ENCODE measurements around the gene TMEM167A. TPM values are rescaled to one million over a fixed set of nuclear protein-coding genes. Genes with fewer than 3 reads are reported as not detected.
"Not testable (repeated sequence)": the region's sequence is repeated elsewhere in the genome, so short reads cannot be mapped to it uniquely, and the experiment has no call there.

Gene TMEM167A
- total and polyA plus RNA-seq, 4 donors, result 80.1 to 137 (median 118) TPM

- no peaks in the 10 kb centered on the region for H3K4me1 ChIP-seq (ENCODE audit: control insufficient read depth, insufficient read depth, low read length)
- no CpG with 5 or more reads among the region's 2 CpGs for WGBS (ENCODE audit: insufficient coverage)
- no peaks in the 10 kb centered on the region for H3K36me3 ChIP-seq (ENCODE audit: control insufficient read depth, insufficient read depth, low read length)
- H3K27ac ChIP-seq (ENCODE audit: low read depth, low read length), result no peak overlapping the region
- H3K27me3 ChIP-seq (ENCODE audit: control insufficient read depth, insufficient read depth, low read length), result no peaks in the 10 kb centered on the region
- H3K4me3 ChIP-seq (ENCODE audit: low read depth, low read length), result no peak overlapping the region
- no peak for DNase-seq (ENCODE audit: low read depth in 4 of 6, low spot score in 6 of 6)
- H3K9me3 ChIP-seq (ENCODE audit: control insufficient read depth, insufficient read depth, low read length), result no peaks in the 10 kb centered on the region
These were observed 7.9 kb downstream of the TMEM167A start for GRCh38 chr5:83069096-83069799.

- H3K4me3 ChIP-seq (ENCODE audit: low read depth, low read length); H3K9me3 ChIP-seq (ENCODE audit: control insufficient read depth, insufficient read depth, low read length); H3K27me3 ChIP-seq (ENCODE audit: control insufficient read depth, insufficient read depth, low read length); H3K27ac ChIP-seq (ENCODE audit: low read depth, low read length); H3K4me1 ChIP-seq (ENCODE audit: control insufficient read depth, insufficient read depth, low read length); DNase-seq (ENCODE audit: low read depth in 4 of 6, low spot score in 6 of 6); H3K36me3 ChIP-seq (ENCODE audit: control insufficient read depth, insufficient read depth, low read length): not testable (repeated sequence)
- WGBS (ENCODE audit: insufficient coverage), result 100% methylated on average over 2 of the region's 4 CpGs
These were observed 9.8 kb downstream of the TMEM167A start for GRCh38 chr5:83067377-83067776.

GRCh38 chr5:83066548-83067110 lies 10.6 kb downstream of the TMEM167A start:
- WGBS (ENCODE audit: insufficient coverage), result 45% methylated on average over 2 of the region's 3 CpGs
- Histone ChIP-seq H3K27me3 (ENCODE audit: control insufficient read depth, insufficient read depth, low read length) (no peaks in the 10 kb centered on the region), H3K4me3 (ENCODE audit: low read depth, low read length) (no peak overlapping the region), H3K36me3 (ENCODE audit: control insufficient read depth, insufficient read depth, low read length) (no peaks in the 10 kb centered on the region), H3K27ac (ENCODE audit: low read depth, low read length) (no peak overlapping the region), H3K9me3 (ENCODE audit: control insufficient read depth, insufficient read depth, low read length) (no peaks in the 10 kb centered on the region), H3K4me1 (ENCODE audit: control insufficient read depth, insufficient read depth, low read length) (no peaks in the 10 kb centered on the region)
- no peak for DNase-seq (ENCODE audit: low read depth in 4 of 6, low spot score in 6 of 6)

- Histone ChIP-seq H3K9me3 (ENCODE audit: control insufficient read depth, insufficient read depth, low read length) (no peaks in the 10 kb centered on the region), H3K4me1 (ENCODE audit: control insufficient read depth, insufficient read depth, low read length) (no peaks in the 10 kb centered on the region), H3K27ac (ENCODE audit: low read depth, low read length) (no peak overlapping the region), H3K4me3 (ENCODE audit: low read depth, low read length) (no peak overlapping the region), H3K36me3 (ENCODE audit: control insufficient read depth, insufficient read depth, low read length) (peaks cover 3% of the 10 kb centered on the region), H3K27me3 (ENCODE audit: control insufficient read depth, insufficient read depth, low read length) (no peaks in the 10 kb centered on the region)
- no CpG with 5 or more reads among the region's 2 CpGs for WGBS (ENCODE audit: insufficient coverage)
- DNase-seq (ENCODE audit: low read depth in 4 of 6, low spot score in 6 of 6), result no peak
These were observed 17.9 kb downstream of the TMEM167A start for GRCh38 chr5:83059341-83059740.

GRCh38 chr5:83058726-83059125 lies 18.5 kb downstream of the TMEM167A start:
- DNase-seq (ENCODE audit: low read depth in 4 of 6, low spot score in 6 of 6), result peak in 1 of 6 donors; percentile 46
- H3K27ac ChIP-seq (ENCODE audit: low read depth, low read length), result no peak overlapping the region
- peaks cover 3% of the 10 kb centered on the region for H3K36me3 ChIP-seq (ENCODE audit: control insufficient read depth, insufficient read depth, low read length)
- H3K27me3 ChIP-seq (ENCODE audit: control insufficient read depth, insufficient read depth, low read length), result no peaks in the 10 kb centered on the region
- no peak overlapping the region for H3K4me3 ChIP-seq (ENCODE audit: low read depth, low read length)
- H3K9me3 ChIP-seq (ENCODE audit: control insufficient read depth, insufficient read depth, low read length), result no peaks in the 10 kb centered on the region
- no peaks in the 10 kb centered on the region for H3K4me1 ChIP-seq (ENCODE audit: control insufficient read depth, insufficient read depth, low read length)

GRCh38 chr5:83055166-83055565 lies 22.0 kb downstream of the TMEM167A start:
- H3K36me3 ChIP-seq (ENCODE audit: control insufficient read depth, insufficient read depth, low read length), result no peaks in the 10 kb centered on the region
- H3K27ac ChIP-seq (ENCODE audit: low read depth, low read length), result no peak overlapping the region
- no peak for DNase-seq (ENCODE audit: low read depth in 4 of 6, low spot score in 6 of 6)
- no peaks in the 10 kb centered on the region for H3K27me3 ChIP-seq (ENCODE audit: control insufficient read depth, insufficient read depth, low read length)
- no peaks in the 10 kb centered on the region for H3K9me3 ChIP-seq (ENCODE audit: control insufficient read depth, insufficient read depth, low read length)
- H3K4me3 ChIP-seq (ENCODE audit: low read depth, low read length), result no peak overlapping the region
- H3K4me1 ChIP-seq (ENCODE audit: control insufficient read depth, insufficient read depth, low read length), result no peaks in the 10 kb centered on the region
- WGBS (ENCODE audit: insufficient coverage), result no CpG with 5 or more reads among the region's 2 CpGs

GRCh38 chr5:83050723-83051340 lies 26.4 kb downstream of the TMEM167A start:
- no peak overlapping the region for H3K4me3 ChIP-seq (ENCODE audit: low read depth, low read length)
- no peak for DNase-seq (ENCODE audit: low read depth in 4 of 6, low spot score in 6 of 6)
- no peaks in the 10 kb centered on the region for H3K27me3 ChIP-seq (ENCODE audit: control insufficient read depth, insufficient read depth, low read length)
- H3K27ac ChIP-seq (ENCODE audit: low read depth, low read length), result no peak overlapping the region
- no peaks in the 10 kb centered on the region for H3K4me1 ChIP-seq (ENCODE audit: control insufficient read depth, insufficient read depth, low read length)
- 100% methylated on average over 1 of the region's 4 CpGs for WGBS (ENCODE audit: insufficient coverage)
- H3K9me3 ChIP-seq (ENCODE audit: control insufficient read depth, insufficient read depth, low read length), result no peaks in the 10 kb centered on the region
- H3K36me3 ChIP-seq (ENCODE audit: control insufficient read depth, insufficient read depth, low read length), result no peaks in the 10 kb centered on the region

GRCh38 chr5:83049370-83049885 lies 27.8 kb downstream of the TMEM167A start:
- Histone ChIP-seq H3K4me3 (ENCODE audit: low read depth, low read length) (no peak overlapping the region), H3K27me3 (ENCODE audit: control insufficient read depth, insufficient read depth, low read length) (no peaks in the 10 kb centered on the region), H3K36me3 (ENCODE audit: control insufficient read depth, insufficient read depth, low read length) (no peaks in the 10 kb centered on the region), H3K4me1 (ENCODE audit: control insufficient read depth, insufficient read depth, low read length) (no peaks in the 10 kb centered on the region), H3K27ac (ENCODE audit: low read depth, low read length) (no peak overlapping the region), H3K9me3 (ENCODE audit: control insufficient read depth, insufficient read depth, low read length) (no peaks in the 10 kb centered on the region)
- DNase-seq (ENCODE audit: low read depth in 4 of 6, low spot score in 6 of 6), result no peak
- no CpG with 5 or more reads among the region's 3 CpGs for WGBS (ENCODE audit: insufficient coverage)

GRCh38 chr5:83048811-83049210 lies 28.4 kb downstream of the TMEM167A start:
- H3K27me3 ChIP-seq (ENCODE audit: control insufficient read depth, insufficient read depth, low read length), result no peaks in the 10 kb centered on the region
- no peaks in the 10 kb centered on the region for H3K4me1 ChIP-seq (ENCODE audit: control insufficient read depth, insufficient read depth, low read length)
- no peak overlapping the region for H3K27ac ChIP-seq (ENCODE audit: low read depth, low read length)
- no peaks in the 10 kb centered on the region for H3K9me3 ChIP-seq (ENCODE audit: control insufficient read depth, insufficient read depth, low read length)
- DNase-seq (ENCODE audit: low read depth in 4 of 6, low spot score in 6 of 6), result no peak
- 100% methylated on average over 1 of the region's 2 CpGs for WGBS (ENCODE audit: insufficient coverage)
- H3K36me3 ChIP-seq (ENCODE audit: control insufficient read depth, insufficient read depth, low read length), result no peaks in the 10 kb centered on the region
- no peak overlapping the region for H3K4me3 ChIP-seq (ENCODE audit: low read depth, low read length)

GRCh38 chr5:83048277-83048676 lies 28.9 kb downstream of the TMEM167A start:
- no peaks in the 10 kb centered on the region for H3K27me3 ChIP-seq (ENCODE audit: control insufficient read depth, insufficient read depth, low read length)
- no peak for DNase-seq (ENCODE audit: low read depth in 4 of 6, low spot score in 6 of 6)
- H3K4me1 ChIP-seq (ENCODE audit: control insufficient read depth, insufficient read depth, low read length), result no peaks in the 10 kb centered on the region
- no peaks in the 10 kb centered on the region for H3K9me3 ChIP-seq (ENCODE audit: control insufficient read depth, insufficient read depth, low read length)
- no peak overlapping the region for H3K27ac ChIP-seq (ENCODE audit: low read depth, low read length)
- H3K36me3 ChIP-seq (ENCODE audit: control insufficient read depth, insufficient read depth, low read length), result no peaks in the 10 kb centered on the region
- H3K4me3 ChIP-seq (ENCODE audit: low read depth, low read length), result no peak overlapping the region
- no CpG with 5 or more reads among the region's 3 CpGs for WGBS (ENCODE audit: insufficient coverage)

All from spinal cord (tissue), 10 donors.